H9 (cell line): ENCODE data around the gene SLC25A25. TPM values are rescaled to one million over a fixed set of nuclear protein-coding genes. Genes with fewer than 3 reads are reported as not detected.

Experiments used
- DNase-seq: peaks from one replicate; pipeline ENCODE4 v3.0.0-alpha.2; 2017
- H2AFZ ChIP-seq: one replicate; pipeline ENCODE4 v1.6.1; 2013; ENCODE audit warnings: mild to moderate bottlenecking, low read length, control low read depth, moderate library complexity
- H2AK5ac ChIP-seq: 2 replicates; pipeline ENCODE4 v1.6.1; 2013; ENCODE audit warnings: low read length, control low read depth, mixed read lengths; ENCODE audit not compliant: insufficient read length
- H2BK120ac ChIP-seq: one replicate; pipeline ENCODE4 v1.6.1; 2013; ENCODE audit warnings: low read depth, mild to moderate bottlenecking, low read length, control low read depth, inconsistent platforms; ENCODE audit not compliant: poor library complexity, severe bottlenecking
- H2BK12ac ChIP-seq: 2 replicates; pipeline ENCODE4 v1.6.1; 2013; ENCODE audit warnings: low read length, control low read depth, mixed read lengths, low read depth; ENCODE audit not compliant: insufficient read length
- H2BK15ac ChIP-seq: 2 replicates; pipeline ENCODE4 v1.6.1; 2013; ENCODE audit warnings: low read depth, low read length, control low read depth
- H2BK20ac ChIP-seq: one replicate; pipeline ENCODE4 v1.6.1; 2013; ENCODE audit warnings: low read depth, mild to moderate bottlenecking, low read length, control low read depth, inconsistent platforms; ENCODE audit not compliant: poor library complexity, severe bottlenecking
- H2BK5ac ChIP-seq: 2 replicates; pipeline ENCODE4 v1.6.1; 2013; ENCODE audit warnings: low read length, control low read depth, mixed read lengths; ENCODE audit not compliant: insufficient read length
- H3K14ac ChIP-seq: 2 replicates; pipeline ENCODE4 v1.6.1; 2013; ENCODE audit warnings: low read length, control low read depth; ENCODE audit not compliant: insufficient read depth
- H3K18ac ChIP-seq: 2 replicates; pipeline ENCODE4 v1.6.1; 2013; ENCODE audit warnings: low read depth, mild to moderate bottlenecking, mixed read lengths, low read length, control low read depth; ENCODE audit not compliant: insufficient read length
- H3K23ac ChIP-seq: 2 replicates; pipeline ENCODE4 v1.6.1; 2013; ENCODE audit warnings: low read length, control low read depth, mixed read lengths, low read depth; ENCODE audit not compliant: insufficient read length
- H3K23me2 ChIP-seq: 2 replicates; pipeline ENCODE4 v1.6.1; 2013; ENCODE audit warnings: low read depth, mild to moderate bottlenecking, mixed read lengths, low read length, control low read depth; ENCODE audit not compliant: insufficient read length, poor library complexity, severe bottlenecking
- H3K27ac ChIP-seq: 2 replicates; pipeline ENCODE4 v1.5.1; 2013; ENCODE audit warnings: low read length, control low read depth, mixed read lengths, low read depth; ENCODE audit not compliant: insufficient read length
- H3K27me3 ChIP-seq: 2 replicates; pipeline ENCODE4 v1.6.1; 2013; ENCODE audit warnings: low read length, control low read depth, inconsistent platforms; ENCODE audit not compliant: insufficient read depth
- H3K4ac ChIP-seq: 2 replicates; pipeline ENCODE4 v1.6.1; 2013; ENCODE audit warnings: low read depth, mild to moderate bottlenecking, control low read depth, inconsistent platforms, low read length, moderate library complexity
- H3K4me1 ChIP-seq: 2 replicates; pipeline ENCODE4 v1.6.1; 2013; ENCODE audit warnings: low read length, control low read depth, inconsistent platforms; ENCODE audit not compliant: insufficient read depth
- H3K4me2 ChIP-seq: 2 replicates; pipeline ENCODE4 v1.6.1; 2013; ENCODE audit warnings: low read length, control low read depth, mixed read lengths; ENCODE audit not compliant: insufficient read length, insufficient read depth
- H3K56ac ChIP-seq: 2 replicates; pipeline ENCODE4 v1.6.1; 2013; ENCODE audit warnings: low read depth, mild to moderate bottlenecking, mixed read lengths, low read length, control low read depth; ENCODE audit not compliant: insufficient read length
- H3K79me1 ChIP-seq: 2 replicates; pipeline ENCODE4 v1.6.1; 2013; ENCODE audit warnings: low read depth, mild to moderate bottlenecking, moderate library complexity, low read length, control low read depth, inconsistent platforms; ENCODE audit not compliant: insufficient read depth, poor library complexity, severe bottlenecking
- H3K79me2 ChIP-seq: 2 replicates; pipeline ENCODE4 v1.6.1; 2013; ENCODE audit warnings: low read length, control low read depth, inconsistent platforms; ENCODE audit not compliant: insufficient read depth
- H3K9ac ChIP-seq: 2 replicates; pipeline ENCODE4 v1.6.1; 2013; ENCODE audit warnings: low read length, control low read depth, mixed read lengths; ENCODE audit not compliant: insufficient read length; ENCODE audit errors: extremely low read depth
- H3K9me3 ChIP-seq: one replicate; pipeline ENCODE4 v1.6.1; 2013; ENCODE audit warnings: low read depth, low read length, inconsistent platforms; ENCODE audit not compliant: control insufficient read depth
- H3T11ph ChIP-seq: one replicate; pipeline ENCODE4 v1.6.1; 2013; ENCODE audit warnings: mild to moderate bottlenecking, low read length, control low read depth, inconsistent platforms
- H4K20me1 ChIP-seq: one replicate; pipeline ENCODE4 v1.6.1; 2013; ENCODE audit not compliant: control insufficient read depth, insufficient read length, insufficient read depth
- H4K5ac ChIP-seq: 2 replicates; pipeline ENCODE4 v1.6.1; 2013; ENCODE audit warnings: low read depth, mild to moderate bottlenecking, mixed read lengths, low read length, control low read depth; ENCODE audit not compliant: insufficient read length
- H4K8ac ChIP-seq: replicated peaks from 2 replicates; pipeline ENCODE4 v1.6.1; 2013; ENCODE audit warnings: low read length, control low read depth, mixed read lengths, low read depth; ENCODE audit not compliant: insufficient read length
- H4K91ac ChIP-seq: 2 replicates; pipeline ENCODE4 v1.6.1; 2013; ENCODE audit warnings: low read depth, mild to moderate bottlenecking, moderate library complexity, mixed read lengths, low read length, control low read depth; ENCODE audit not compliant: insufficient read length
- H3K27ac Mint-ChIP-seq, 3 experiments: 2 replicates in 2 of 3; 3 replicates in 1 of 3; pipeline ENCODE4 v1.8.0; 2020 to 2021; ENCODE audit warnings: mixed read lengths in 3 of 3, mild to moderate bottlenecking in 1 of 3, moderate library complexity in 1 of 3
- H3K27me3 Mint-ChIP-seq: 2 replicates; pipeline ENCODE4 v1.8.0; 2021; ENCODE audit warnings: low read depth, mild to moderate bottlenecking, moderate library complexity, mixed read lengths
- H3K36me3 Mint-ChIP-seq, 3 experiments: 2 replicates in 2 of 3; 3 replicates in 1 of 3; pipeline ENCODE4 v1.8.0; 2020 to 2021; ENCODE audit warnings: low read depth in 3 of 3, mixed read lengths in 3 of 3; ENCODE audit not compliant: insufficient read depth in 1 of 3
- H3K4me1 Mint-ChIP-seq, 2 experiments: 2 replicates each; pipeline ENCODE4 v1.8.0; 2020; ENCODE audit warnings: mixed read lengths in 2 of 2
- H3K4me3 Mint-ChIP-seq, 2 experiments: 2 replicates in 1 of 2; 3 replicates in 1 of 2; pipeline ENCODE4 v1.8.0; 2020 to 2021; ENCODE audit warnings: mild to moderate bottlenecking in 2 of 2, mixed read lengths in 2 of 2, moderate library complexity in 1 of 2
- H3K9me3 Mint-ChIP-seq, 2 experiments: 2 replicates in 1 of 2; 3 replicates in 1 of 2; pipeline ENCODE4 v1.8.0; 2020; ENCODE audit warnings: mild to moderate bottlenecking in 2 of 2, mixed read lengths in 2 of 2, moderate library complexity in 1 of 2
- CTCF ChIP-seq: fragments of 200-600 bp; sonication (generic); conservative IDR thresholded peaks from 3 replicates; pipeline ENCODE4 v1.8.0; 2021; ENCODE audit warnings: antibody characterized with exemption, mild to moderate bottlenecking
- WGBS: extraction: QIAGEN DNeasy Blood & Tissue Kit; methylation state at CpG from one replicate; pipeline ENCODE4 v1.1.7; 2013; ENCODE audit warnings: missing lambda C conversion rate, low lambda C conversion rate, mixed read lengths; ENCODE audit not compliant: insufficient read length; ENCODE audit errors: extremely low coverage; 5-methylcytosine and 5-hydroxymethylcytosine counted together
- total RNA-seq: library from RNA; stranded (reverse); gene quantifications from 2 replicates; pipeline ENCODE4 v1.2.1, GENCODE V29; 2021

SLC25A25 gene
- total RNA-seq, 1 experiment from 2014 or later, result 16.9 TPM

GRCh38 chr9:128105538-128106175 is 37.6 kb downstream of the SLC25A25 start:
- no CpG with 5 or more reads among the region's 21 CpGs for WGBS
- Mint-ChIP-seq H3K4me1 (peaks cover 13 to 29% of the 10 kb centered on the region in 2 experiments), H3K4me3 (no peak overlapping the region), H3K27ac (no peak overlapping the region), H3K36me3 (peaks cover 28 to 73% (median 63%) of the 10 kb centered on the region in 3 experiments; a peak in 6 of 7 replicates), H3K27me3 (no peaks in the 10 kb centered on the region), H3K9me3 (no peaks in the 10 kb centered on the region)
- peaks cover 1% of the 10 kb centered on the region for H3K79me1 ChIP-seq
- no peaks in the 10 kb centered on the region; the same call in 1 of the 2 replicates for H3K4me1 ChIP-seq
- no peak overlapping the region for H3K27ac ChIP-seq
- TF ChIP-seq CTCF, result no peak
- no peak overlapping the region for H3T11ph ChIP-seq
- H4K8ac ChIP-seq, result no peak overlapping the region
- H4K20me1 ChIP-seq, result no peaks in the 10 kb centered on the region
- H2AFZ ChIP-seq, result no peak overlapping the region
- no peak overlapping the region for H4K5ac ChIP-seq
- no peak overlapping the region for H4K91ac ChIP-seq
- H3K9me3 ChIP-seq, result no peaks in the 10 kb centered on the region
- H3K23me2 ChIP-seq, result no peaks in the 10 kb centered on the region
- no peak overlapping the region for H2BK15ac ChIP-seq
- no peak overlapping the region for H3K56ac ChIP-seq
- H3K79me2 ChIP-seq, result no peaks in the 10 kb centered on the region
- no peak for DNase-seq
- H3K18ac ChIP-seq, result no peak overlapping the region
- H2BK20ac ChIP-seq, result no peak overlapping the region
- H2BK5ac ChIP-seq, result no peak overlapping the region
- no peak overlapping the region for H3K4me2 ChIP-seq
- H3K9ac ChIP-seq, result no peak overlapping the region
- H2BK120ac ChIP-seq, result no peak overlapping the region
- H3K27me3 ChIP-seq, result no peaks in the 10 kb centered on the region
- H3K14ac ChIP-seq, result no peak overlapping the region
- H2BK12ac ChIP-seq, result no peak overlapping the region
- no peak overlapping the region for H3K23ac ChIP-seq
- no peak overlapping the region for H3K4ac ChIP-seq
- H2AK5ac ChIP-seq, result no peak overlapping the region
